WTC11 (cell line): Measurements from ENCODE around the gene CACNA1B. TPM values are rescaled to one million over a fixed set of nuclear protein-coding genes. Genes with fewer than 3 reads are reported as not detected.
A peak's percentile ranks its signal among the peaks of the same experiment; 100 is the strongest.

Source experiments
- ARID4B ChIP-seq: sonication (generic); formaldehyde crosslinking; IDR thresholded peaks from 2 replicates; pipeline ENCODE4 v1.8.0; 2023; ENCODE audit warnings: missing genetic modification reagents, mild to moderate bottlenecking, borderline replicate concordance
- ATF1 ChIP-seq: sonication (generic); formaldehyde crosslinking; IDR thresholded peaks from 2 replicates; pipeline ENCODE4 v1.8.1; 2023; ENCODE audit warnings: mild to moderate bottlenecking, moderate library complexity, missing genetic modification reagents
- ATF3 ChIP-seq: sonication (generic); formaldehyde crosslinking; conservative IDR thresholded peaks from 2 replicates; pipeline ENCODE4 v1.8.1; 2022; ENCODE audit warnings: mild to moderate bottlenecking, missing genetic modification reagents
- ATF6 ChIP-seq: sonication (generic); formaldehyde crosslinking; IDR thresholded peaks from 2 replicates; pipeline ENCODE4 v1.8.1; 2023; ENCODE audit warnings: mild to moderate bottlenecking, missing genetic modification reagents
- ELF4 ChIP-seq: sonication (generic); formaldehyde crosslinking; IDR thresholded peaks from 2 replicates; pipeline ENCODE4 v1.8.1; 2022; ENCODE audit warnings: low read depth, mild to moderate bottlenecking, moderate library complexity, missing genetic modification reagents
- FOXP1 ChIP-seq: sonication (generic); formaldehyde crosslinking; IDR thresholded peaks from 2 replicates; pipeline ENCODE4 v1.8.0; 2022; ENCODE audit warnings: missing genetic modification reagents, mild to moderate bottlenecking, moderate library complexity, borderline replicate concordance
- HMGA2 ChIP-seq: fragments of 250-450 bp; sonication (Bioruptor Pico); IDR thresholded peaks from 2 replicates; pipeline ENCODE4 v1.4.0; 2021; ENCODE audit warnings: mild to moderate bottlenecking, moderate library complexity
- HMGXB4 ChIP-seq: sonication (generic); formaldehyde crosslinking; IDR thresholded peaks from 2 replicates; pipeline ENCODE4 v1.8.1; 2023; ENCODE audit warnings: mild to moderate bottlenecking, moderate library complexity, missing genetic modification reagents
- MAX ChIP-seq: sonication (generic); formaldehyde crosslinking; IDR thresholded peaks from 2 replicates; pipeline ENCODE4 v1.8.0; 2022; ENCODE audit warnings: mild to moderate bottlenecking, missing genetic modification reagents
- MXD4 ChIP-seq: fragments of 250-450 bp; sonication (Bioruptor Pico); IDR thresholded peaks from 2 replicates; pipeline ENCODE4 v1.8.0; 2021; ENCODE audit warnings: mild to moderate bottlenecking, moderate library complexity, borderline replicate concordance
- NR3C1 ChIP-seq: sonication (generic); formaldehyde crosslinking; conservative IDR thresholded peaks from 2 replicates; pipeline ENCODE4 v1.8.1; 2023; ENCODE audit warnings: low read depth, mild to moderate bottlenecking, missing genetic modification reagents
- PRDM15 ChIP-seq: sonication (generic); formaldehyde crosslinking; IDR thresholded peaks from 2 replicates; pipeline ENCODE4 v1.8.0; 2022; ENCODE audit warnings: missing genetic modification reagents
- PRRX2 ChIP-seq: fragments of 250-450 bp; sonication (Bioruptor Pico); IDR thresholded peaks from 2 replicates; pipeline ENCODE4 v1.8.0; 2021; ENCODE audit warnings: mild to moderate bottlenecking
- RORB ChIP-seq: fragments of 250-450 bp; sonication (Bioruptor Pico); IDR thresholded peaks from 2 replicates; pipeline ENCODE4 v1.9.0; 2021; ENCODE audit warnings: mild to moderate bottlenecking
- TCF7 ChIP-seq: sonication (generic); formaldehyde crosslinking; IDR thresholded peaks from 2 replicates; pipeline ENCODE4 v1.8.0; 2022; ENCODE audit warnings: mild to moderate bottlenecking, low read depth, missing genetic modification reagents, moderate library complexity
- TEAD4 ChIP-seq: sonication (generic); formaldehyde crosslinking; IDR thresholded peaks from 2 replicates; pipeline ENCODE4 v1.8.0; 2022; ENCODE audit warnings: mild to moderate bottlenecking, missing genetic modification reagents
- TP53 ChIP-seq: sonication (generic); formaldehyde crosslinking; IDR thresholded peaks from 2 replicates; pipeline ENCODE4 v1.8.1; 2023; ENCODE audit warnings: mild to moderate bottlenecking, missing genetic modification reagents
- ZNF121 ChIP-seq: sonication (generic); formaldehyde crosslinking; IDR thresholded peaks from 2 replicates; pipeline ENCODE4 v1.8.0; 2023; ENCODE audit warnings: missing genetic modification reagents
- ZNF138 ChIP-seq: sonication (generic); formaldehyde crosslinking; conservative IDR thresholded peaks from 2 replicates; pipeline ENCODE4 v1.8.1; 2022; ENCODE audit warnings: mild to moderate bottlenecking, moderate library complexity, missing genetic modification reagents
- ZNF281 ChIP-seq: sonication (generic); formaldehyde crosslinking; IDR thresholded peaks from 2 replicates; pipeline ENCODE4 v1.8.0; 2023; ENCODE audit warnings: mild to moderate bottlenecking, missing genetic modification reagents
- ZNF416 ChIP-seq: fragments of 250-450 bp; sonication (Bioruptor Pico); IDR thresholded peaks from 2 replicates; pipeline ENCODE4 v1.9.0; 2021; ENCODE audit warnings: mild to moderate bottlenecking, inconsistent platforms
- ZNF512 ChIP-seq: sonication (generic); formaldehyde crosslinking; IDR thresholded peaks from 2 replicates; pipeline ENCODE4 v1.8.1; 2022; ENCODE audit warnings: missing genetic modification reagents, borderline replicate concordance
- total RNA-seq: library from RNA; stranded (reverse); gene quantifications from 3 replicates; pipeline ENCODE4 v1.2.3, GENCODE V29; 2021

Gene CACNA1B
- total RNA-seq, 1 experiment from 2014 or later, result 8.4 TPM

- TF ChIP-seq HMGA2 (CRISPR knock-in tag) (no peak), ATF3 (CRISPR knock-in tag) (no peak), ZNF121 (no peak), ZNF281 (CRISPR knock-in tag) (peak; percentile 74; the same call in 1 of the 2 replicates), FOXP1 (peak; percentile 68; the same call in 1 of the 2 replicates), MXD4 (CRISPR knock-in tag) (no peak), PRRX2 (CRISPR knock-in tag) (no peak), ARID4B (CRISPR knock-in tag) (peak; percentile 84), TCF7 (CRISPR knock-in tag) (no peak), ATF6 (CRISPR knock-in tag) (no peak), ELF4 (CRISPR knock-in tag) (no peak), ATF1 (CRISPR knock-in tag) (no peak), TEAD4 (CRISPR knock-in tag) (peak; percentile 71; the same call in 1 of the 2 replicates), ZNF138 (CRISPR knock-in tag) (no peak), TP53 (CRISPR knock-in tag) (no peak), HMGXB4 (CRISPR knock-in tag) (no peak), RORB (CRISPR knock-in tag) (no peak), ZNF512 (CRISPR knock-in tag) (no peak), ZNF416 (CRISPR knock-in tag) (no peak), PRDM15 (CRISPR knock-in tag) (no peak), MAX (CRISPR knock-in tag) (peak; percentile 48; the same call in 1 of the 2 replicates), NR3C1 (no peak)
These were observed 48.9 kb upstream of the CACNA1B start (continued) for GRCh38 chr9:137828527-137829259.
